AG04449 (cell line): ENCODE measurements around the gene MBOAT1.

Experiments used
- CTCF ChIA-PET: fragments of 350-600 bp; formaldehyde crosslinking; extraction: SDS; loops from one replicate; lab custom pipeline; 2021; ENCODE audit warnings: antibody characterized with exemption; lab: Yijun Ruan, JAX
- POLR2A ChIA-PET: fragments of 400-600, 350-600 bp; formaldehyde crosslinking; extraction: SDS; loops from one replicate; lab custom pipeline; 2020; ENCODE audit warnings: antibody characterized with exemption, inconsistent platforms; lab: Yijun Ruan, JAX
- DNase-seq: peaks from one replicate; pipeline ENCODE4 v3.0.0-alpha.2; 2010; ENCODE audit warnings: low read depth, low spot score
- H3K4me3 ChIP-seq: 2 replicates; pipeline ENCODE4 v1.5.1; 2011; ENCODE audit warnings: low read depth, mild to moderate bottlenecking, control low read depth, low read length
- TF ChIP-seq, protein P1 (sequence below): IDR thresholded peaks from one replicate; pipeline ENCODE4 v1.5.1; 2011; ENCODE audit warnings: mild to moderate bottlenecking, moderate library complexity, low read length, control low read depth, inconsistent platforms; ENCODE audit not compliant: insufficient read depth; ENCODE audit errors: missing control alignments

The MBOAT1 gene

DNA sequence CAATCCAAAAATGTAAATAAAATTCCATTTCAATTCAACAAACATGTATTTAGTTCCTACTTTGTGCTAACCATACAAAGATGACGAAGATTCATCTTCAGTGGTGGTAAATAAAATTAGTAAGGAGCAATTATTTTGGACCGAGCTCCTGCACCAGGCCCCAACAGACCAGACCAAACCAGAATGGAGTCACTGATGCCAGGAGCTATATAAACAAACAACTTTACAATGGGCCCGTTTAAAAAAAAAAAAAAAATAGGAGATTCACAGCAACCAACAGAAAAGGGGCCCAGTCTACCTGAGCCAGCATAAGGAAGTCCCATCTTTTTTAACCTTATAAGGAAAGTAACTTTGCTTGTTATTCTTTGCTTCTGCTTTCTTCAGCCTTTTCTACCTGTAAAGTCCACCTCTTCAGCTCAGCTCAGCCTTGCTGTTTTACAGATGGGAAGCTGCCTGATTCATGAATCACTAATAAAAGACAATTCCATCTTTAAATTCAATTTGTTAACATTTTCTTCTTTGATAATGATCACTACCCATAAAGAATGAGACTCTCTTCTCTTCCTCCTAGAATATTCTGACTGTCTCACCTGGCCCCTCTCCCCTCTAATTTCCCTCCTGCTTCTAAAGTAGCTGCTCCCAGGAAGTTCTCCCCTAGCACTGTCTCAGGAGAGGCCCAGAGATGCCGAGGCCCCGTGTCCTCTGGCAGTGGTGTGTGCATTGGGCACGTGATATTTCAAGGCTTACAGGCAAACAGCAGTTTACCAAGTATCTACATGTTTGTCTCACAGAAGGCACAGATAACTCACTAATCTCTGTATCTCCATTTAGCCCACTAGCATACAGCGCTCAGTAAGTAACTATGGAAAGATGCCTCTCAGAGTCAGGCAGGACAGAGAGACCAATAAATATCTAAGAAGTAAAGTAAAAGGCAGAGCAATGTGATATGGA lies 8.4 kb downstream of the MBOAT1 start:
- CTCF ChIA-PET, result no interaction called here
- H3K4me3 ChIP-seq, result no peak overlapping the region
- no peak for DNase-seq
- TF ChIP-seq, protein P1, sequence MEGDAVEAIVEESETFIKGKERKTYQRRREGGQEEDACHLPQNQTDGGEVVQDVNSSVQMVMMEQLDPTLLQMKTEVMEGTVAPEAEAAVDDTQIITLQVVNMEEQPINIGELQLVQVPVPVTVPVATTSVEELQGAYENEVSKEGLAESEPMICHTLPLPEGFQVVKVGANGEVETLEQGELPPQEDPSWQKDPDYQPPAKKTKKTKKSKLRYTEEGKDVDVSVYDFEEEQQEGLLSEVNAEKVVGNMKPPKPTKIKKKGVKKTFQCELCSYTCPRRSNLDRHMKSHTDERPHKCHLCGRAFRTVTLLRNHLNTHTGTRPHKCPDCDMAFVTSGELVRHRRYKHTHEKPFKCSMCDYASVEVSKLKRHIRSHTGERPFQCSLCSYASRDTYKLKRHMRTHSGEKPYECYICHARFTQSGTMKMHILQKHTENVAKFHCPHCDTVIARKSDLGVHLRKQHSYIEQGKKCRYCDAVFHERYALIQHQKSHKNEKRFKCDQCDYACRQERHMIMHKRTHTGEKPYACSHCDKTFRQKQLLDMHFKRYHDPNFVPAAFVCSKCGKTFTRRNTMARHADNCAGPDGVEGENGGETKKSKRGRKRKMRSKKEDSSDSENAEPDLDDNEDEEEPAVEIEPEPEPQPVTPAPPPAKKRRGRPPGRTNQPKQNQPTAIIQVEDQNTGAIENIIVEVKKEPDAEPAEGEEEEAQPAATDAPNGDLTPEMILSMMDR, result no peak
- POLR2A ChIA-PET, result no interaction called here

DNA sequence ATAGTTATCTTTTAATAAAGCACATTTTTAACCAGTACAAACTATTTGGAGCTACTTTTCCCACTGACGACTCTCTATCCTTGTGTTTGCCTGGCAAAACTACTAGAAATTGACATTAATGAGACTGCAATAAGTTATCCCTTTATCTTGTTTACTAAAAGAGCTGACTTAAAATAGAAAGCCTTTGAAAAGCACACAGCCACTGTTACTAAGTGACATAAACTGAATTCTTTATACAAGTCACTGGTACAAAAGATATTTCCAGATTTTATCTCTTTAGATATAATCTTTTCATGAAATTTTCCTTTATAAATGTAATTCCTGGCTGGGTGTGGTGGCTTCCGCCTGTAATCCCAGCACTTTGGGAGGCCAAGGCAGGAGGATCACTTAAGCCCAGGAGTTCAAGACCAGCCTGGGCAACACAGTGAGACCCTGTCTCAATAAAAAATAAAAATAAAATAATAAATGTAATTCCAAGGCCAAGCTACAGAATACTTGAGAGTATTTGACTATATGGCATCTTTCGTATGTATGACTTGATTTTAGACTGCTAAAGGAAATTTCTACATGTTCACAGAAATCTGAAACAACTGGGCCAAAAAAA lies 9.5 kb downstream of the MBOAT1 start:
- ChIA-PET CTCF (interaction anchor here (1.1 kb wide), 1 partner anchor 10 kb away, joined by 3 read pairs; no protein-coding TSS in a partner anchor), POLR2A (no interaction called here)

DNA sequence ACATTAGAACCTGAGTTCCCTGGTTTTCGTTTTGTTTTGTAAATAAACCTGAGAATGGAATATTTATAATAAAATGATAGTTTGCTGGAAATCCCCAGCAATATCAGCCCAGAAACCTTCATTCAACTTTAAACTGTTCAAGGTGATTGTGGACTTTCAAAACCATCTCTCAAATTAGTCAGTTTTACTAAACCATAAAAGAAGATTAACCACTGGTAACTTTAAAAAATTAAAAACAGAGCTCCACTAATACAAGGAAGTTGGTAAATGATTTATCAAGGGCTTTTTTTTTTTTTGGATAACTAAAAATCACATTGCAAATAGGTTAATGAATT lies 10.0 kb downstream of the MBOAT1 start:
- ChIA-PET POLR2A (no interaction called here), CTCF (interaction anchor here (1.1 kb wide), 1 partner anchor 11 kb away, joined by 3 read pairs; no protein-coding TSS in a partner anchor)
- H3K4me3 ChIP-seq, result no peak overlapping the region
- no peak for DNase-seq
- TF ChIP-seq, protein P1, result no peak

More for the DNA sequence above, 9.5 kb downstream of the MBOAT1 start:
- H3K4me3 ChIP-seq, result no peak overlapping the region
- DNase-seq, result no peak
- TF ChIP-seq, protein P1, result no peak

DNA sequence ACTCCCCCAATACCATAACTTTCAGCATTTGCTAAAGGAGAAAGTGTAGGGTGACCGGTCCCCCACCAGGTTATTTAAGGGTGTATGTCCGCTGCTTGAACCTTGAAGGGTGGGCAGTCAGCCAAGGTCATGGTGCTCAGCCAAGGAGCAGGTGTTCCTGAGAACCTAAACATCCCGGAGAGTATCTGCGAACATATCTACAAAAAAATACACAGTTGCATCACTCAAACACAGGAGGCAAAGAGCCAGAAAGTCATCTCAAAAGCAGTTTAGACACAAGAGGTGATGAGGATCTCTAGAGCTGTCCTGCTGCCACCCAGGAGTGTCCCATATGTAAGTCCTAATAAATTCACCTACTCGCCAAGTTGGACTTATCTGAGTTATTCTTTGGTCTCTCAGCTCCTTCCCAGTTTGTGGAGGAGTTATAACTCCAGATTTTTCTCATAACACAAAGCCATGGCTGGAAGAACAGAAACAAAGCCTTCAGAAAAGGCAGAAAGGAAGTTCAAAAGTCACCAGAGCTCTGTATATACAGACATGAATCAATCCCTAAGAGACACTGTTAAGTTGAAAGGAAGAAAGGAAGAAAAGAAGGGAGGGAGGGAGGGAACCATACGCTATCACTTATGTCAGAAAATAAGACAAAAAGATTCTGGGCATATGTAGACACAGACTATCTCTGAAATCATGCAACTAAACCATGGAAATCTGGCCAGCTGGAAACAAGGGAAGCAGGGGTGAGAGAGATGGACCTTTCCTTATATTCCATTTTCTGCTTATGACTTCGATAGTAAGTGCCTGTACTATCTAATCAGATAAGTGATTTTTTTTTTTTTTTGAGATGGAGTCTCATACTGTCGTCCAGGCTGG lies 11.3 kb downstream of the MBOAT1 start:
- TF ChIP-seq, protein P1, result no peak
- H3K4me3 ChIP-seq, result no peak overlapping the region
- CTCF ChIA-PET, result interaction anchor here (1.4 kb wide), 1 partner anchor 75 kb away, joined by 4 read pairs; no protein-coding TSS in a partner anchor
- no peak for DNase-seq
- POLR2A ChIA-PET, result no interaction called here

DNA sequence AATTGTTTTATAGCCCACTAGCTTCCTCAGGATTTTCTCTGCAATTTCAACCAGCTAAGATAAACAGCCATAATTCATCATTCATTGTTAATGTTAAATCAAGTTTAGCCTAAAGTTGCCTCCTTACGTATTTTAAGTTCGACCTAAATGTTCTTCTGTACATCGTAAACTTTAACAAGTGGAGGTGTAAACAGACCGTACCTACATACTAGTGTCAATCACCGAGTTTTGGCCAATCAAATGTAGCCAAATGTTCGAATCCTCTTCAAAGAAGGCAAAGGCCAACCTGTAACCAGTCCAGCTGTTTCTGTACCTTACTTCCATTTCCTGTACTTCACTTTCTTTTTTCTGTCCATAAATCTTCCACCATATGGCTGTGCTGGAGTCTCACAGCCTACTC lies 13.5 kb downstream of the MBOAT1 start:
- no peak for DNase-seq
- H3K4me3 ChIP-seq, result no peak overlapping the region
- POLR2A ChIA-PET, result no interaction called here
- CTCF ChIA-PET, result no interaction called here
- TF ChIP-seq, protein P1, result no peak
